ENCODE results near the gene DOCK7.

- TF ChIP-seq CTCF (conservative IDR thresholded peaks at IDR 0.05 in 1 of 2, IDR thresholded peaks at IDR 0.05 in 1 of 2; ENCODE audit: extremely low read depth in 1 of 2, insufficient read depth in 1 of 2, low read depth in 1 of 2, low read length in 2 of 2), result no peak
- no peak for TF ChIP-seq EZH2 (IDR thresholded peaks at IDR 0.05; ENCODE audit: borderline replicate concordance, low read length)
Measured at GRCh38 chr1:62561306-62561705, 126.9 kb downstream of the DOCK7 start.

All from mammary epithelial cell (primary cell).